HCT116 (cell line): ENCODE results near the gene LOXL1. TPM values are rescaled to one million over a fixed set of nuclear protein-coding genes. Genes with fewer than 3 reads are reported as not detected.

ENCODE experiments used
- ATAC-seq: fragments of 200-7000 bp; cut with Tn5 transposase; 2 replicates; pipeline ENCODE4 v1.9.1; 2020; ENCODE audit warnings: mild to moderate bottlenecking, moderate library complexity
- BruUV-seq: library from RNA; stranded (reverse); fragments of 400-500 nt; replicated peaks from 2 replicates; lab custom pipeline; 2021; lab: Mats Ljungman, UMichigan
- CTCF ChIA-PET: fragments of 300-600 bp; sonication (Branson Sonifier 250); formaldehyde crosslinking; loops from one replicate; lab custom pipeline; 2021; ENCODE audit warnings: antibody characterized with exemption; lab: Charles Lee
- POLR2A ChIA-PET: fragments of 300-600, 350-600 bp; sonication (Branson Sonifier 250); formaldehyde crosslinking; loops from one replicate; lab custom pipeline; 2021; ENCODE audit warnings: antibody characterized with exemption; lab: Charles Lee
- RAD21 ChIA-PET, 2 experiments: fragments of 300-600 bp; sonication (Branson Sonifier 250); formaldehyde crosslinking; loops; one replicate each; lab custom pipeline; 2023; ENCODE audit warnings: low total read pairs in 2 of 2; ENCODE audit not compliant: uncharacterized antibody in 2 of 2, unreplicated experiment in 2 of 2, low non-redundant PET in 1 of 2; lab: Charles Lee
- DNase-seq: peaks from one replicate; pipeline ENCODE4 v3.0.0-alpha.2; 2010; ENCODE audit warnings: low read depth, low spot score
- H2AFZ ChIP-seq: fragments of 200-600 bp; shearing (Covaris generic), sonication (generic); 2 replicates; pipeline ENCODE4 v1.6.1; 2017; ENCODE audit warnings: low read depth, mixed run types, mixed read lengths, antibody characterized with exemption, low read length; ENCODE audit not compliant: poor library complexity, severe bottlenecking
- H3K27ac ChIP-seq: 2 replicates; pipeline ENCODE4 v1.5.1; 2012; ENCODE audit warnings: low read depth, low read length
- H3K27me3 ChIP-seq: fragments of 200-600 bp; sonication (generic); 2 replicates; pipeline ENCODE4 v1.6.1; 2016; ENCODE audit warnings: mixed run types, low read length, mixed read lengths; ENCODE audit not compliant: insufficient read depth
- H3K36me3 ChIP-seq, 2 experiments: fragments of 200-500 bp in 1 of 2; fragments of 200-600 bp in 1 of 2; sonication (Bioruptor generic) in 1 of 2; sonication (generic) in 1 of 2; 2 replicates each; pipeline versions ENCODE4 v1.5.1 to v1.6.1; 2014 to 2016; ENCODE audit warnings: low read length in 2 of 2, inconsistent platforms in 1 of 2, mixed read lengths in 1 of 2, mixed run types in 1 of 2; ENCODE audit not compliant: insufficient read depth in 2 of 2, control insufficient read depth in 1 of 2
- H3K4me1 ChIP-seq, 2 experiments: fragments of 200-600 bp in 1 of 2; sonication (generic) in 1 of 2; 2 replicates each; pipeline versions ENCODE4 v1.5.1 to v1.6.1; 2012 to 2017; ENCODE audit warnings: low read length in 2 of 2, inconsistent platforms in 1 of 2, mild to moderate bottlenecking in 1 of 2, mixed read lengths in 1 of 2, mixed run types in 1 of 2, moderate library complexity in 1 of 2; ENCODE audit not compliant: insufficient read depth in 2 of 2, control insufficient read depth in 1 of 2
- H3K4me2 ChIP-seq: fragments of 200-600 bp; sonication (generic); 2 replicates; pipeline ENCODE4 v1.6.1; 2017; ENCODE audit warnings: mixed run types, low read length, mixed read lengths
- H3K4me3 ChIP-seq, 2 experiments: fragments of 200-600 bp in 1 of 2; sonication (generic) in 1 of 2; replicated peaks in 1 of 2; 2 replicates each; pipeline ENCODE4 v1.5.1; 2011 to 2016; ENCODE audit warnings: low read length in 2 of 2, control low read depth in 1 of 2, low read depth in 1 of 2, mild to moderate bottlenecking in 1 of 2, mixed read lengths in 1 of 2, mixed run types in 1 of 2
- H3K79me2 ChIP-seq: fragments of 200-600 bp; sonication (generic); 2 replicates; pipeline ENCODE4 v1.6.1; 2017; ENCODE audit warnings: mild to moderate bottlenecking, mixed run types, low read length, moderate library complexity, mixed read lengths; ENCODE audit not compliant: insufficient read depth
- H3K9ac ChIP-seq: fragments of 200-600 bp; sonication (generic); 2 replicates; pipeline ENCODE4 v1.6.1; 2016; ENCODE audit warnings: low read length, mixed read lengths
- H3K9me2 ChIP-seq: fragments of 200-600 bp; sonication (generic), shearing (Covaris generic); 2 replicates; pipeline ENCODE4 v1.6.1; 2017; ENCODE audit warnings: mixed run types, mild to moderate bottlenecking, moderate library complexity; ENCODE audit not compliant: insufficient read depth
- H3K9me3 ChIP-seq, 2 experiments: fragments of 200-500 bp in 1 of 2; fragments of 200-600 bp in 1 of 2; sonication (Bioruptor generic) in 1 of 2; sonication (generic) in 1 of 2; 2 replicates each; pipeline ENCODE4 v1.6.1; 2014 to 2017; ENCODE audit warnings: low read length in 2 of 2, mixed read lengths in 2 of 2, inconsistent platforms in 1 of 2, low read depth in 1 of 2, mild to moderate bottlenecking in 1 of 2, mixed run types in 1 of 2, moderate library complexity in 1 of 2; ENCODE audit not compliant: control insufficient read depth in 1 of 2, insufficient read depth in 1 of 2
- H4K20me1 ChIP-seq: fragments of 200-600 bp; sonication (generic), shearing (Covaris generic); 2 replicates; pipeline ENCODE4 v1.6.1; 2017; ENCODE audit warnings: mixed run types, mild to moderate bottlenecking, moderate library complexity; ENCODE audit not compliant: insufficient read depth
- CBX3 ChIP-seq: IDR thresholded peaks from 2 replicates; pipeline ENCODE4 v1.6.1; 2012; ENCODE audit warnings: low read depth
- EGR1 ChIP-seq: IDR thresholded peaks from 2 replicates; pipeline ENCODE4 v1.6.1; 2012; ENCODE audit warnings: low read depth
- ELF1 ChIP-seq: IDR thresholded peaks from 2 replicates; pipeline ENCODE4 v1.6.1; 2012; ENCODE audit warnings: low read depth, borderline replicate concordance
- EZH2 ChIP-seq: fragments of 200-600 bp; sonication (generic); IDR thresholded peaks from 2 replicates; pipeline ENCODE4 v1.6.1; 2017; ENCODE audit warnings: antibody characterized with exemption, mixed run types
- EZH2phosphoT487 ChIP-seq: fragments of 200-600 bp; IDR thresholded peaks from 2 replicates; pipeline ENCODE4 v1.6.1; 2018; ENCODE audit warnings: antibody characterized with exemption, borderline replicate concordance
- FOSL1 ChIP-seq: IDR thresholded peaks from 2 replicates; pipeline ENCODE4 v1.6.1; 2012; ENCODE audit warnings: low read depth
- POLR2AphosphoS5 ChIP-seq: IDR thresholded peaks from 2 replicates; pipeline ENCODE4 v1.6.1; 2011; ENCODE audit warnings: mild to moderate bottlenecking, low read depth, low read length, moderate library complexity
- SP1 ChIP-seq: IDR thresholded peaks from 2 replicates; pipeline ENCODE4 v1.6.1; 2012; ENCODE audit warnings: low read depth
- SRF ChIP-seq: IDR thresholded peaks from 2 replicates; pipeline ENCODE4 v1.6.1; 2012; ENCODE audit warnings: low read depth
- TCF7L2 ChIP-seq: IDR thresholded peaks from 2 replicates; pipeline ENCODE4 v1.7.0; 2011; ENCODE audit warnings: borderline replicate concordance, inconsistent platforms; ENCODE audit not compliant: insufficient read depth, insufficient read length; ENCODE audit errors: extremely low read depth
- intact Hi-C: fragments of 100-400 bp; cut with micrococcal nuclease; formaldehyde crosslinking; loops from 2 replicates; pipeline ENCODE4 v1.10.0; 2022
- total RNA-seq: library from RNA; stranded (reverse); gene quantifications from one replicate; pipeline ENCODE4 v1.2.1, GENCODE V29; 2021; ENCODE audit not compliant: unreplicated experiment
- TF ChIP-seq, protein P1 (sequence below), 3 experiments: fragments of 200-600 bp in 1 of 3; sonication (generic) in 1 of 3; IDR thresholded peaks in 2 of 3; conservative IDR thresholded peaks in 1 of 3; 2 replicates each; pipeline ENCODE4 v1.5.1; 2012 to 2017; ENCODE audit warnings: low read depth in 2 of 3, low read length in 2 of 3, antibody characterized with exemption in 1 of 3, borderline replicate concordance in 1 of 3, control low read depth in 1 of 3, mild to moderate bottlenecking in 1 of 3, mixed read lengths in 1 of 3, mixed run types in 1 of 3, moderate library complexity in 1 of 3; ENCODE audit not compliant: insufficient read depth in 1 of 3
- TF ChIP-seq, protein P2 (sequence below): IDR thresholded peaks from 2 replicates; pipeline ENCODE4 v1.6.1; 2011; ENCODE audit warnings: mild to moderate bottlenecking, low read length, moderate library complexity; ENCODE audit not compliant: insufficient replicate concordance; ENCODE audit errors: extremely low read depth

Gene LOXL1
- total RNA-seq, 1 experiment from 2014 or later: 14.9 TPM

DNA sequence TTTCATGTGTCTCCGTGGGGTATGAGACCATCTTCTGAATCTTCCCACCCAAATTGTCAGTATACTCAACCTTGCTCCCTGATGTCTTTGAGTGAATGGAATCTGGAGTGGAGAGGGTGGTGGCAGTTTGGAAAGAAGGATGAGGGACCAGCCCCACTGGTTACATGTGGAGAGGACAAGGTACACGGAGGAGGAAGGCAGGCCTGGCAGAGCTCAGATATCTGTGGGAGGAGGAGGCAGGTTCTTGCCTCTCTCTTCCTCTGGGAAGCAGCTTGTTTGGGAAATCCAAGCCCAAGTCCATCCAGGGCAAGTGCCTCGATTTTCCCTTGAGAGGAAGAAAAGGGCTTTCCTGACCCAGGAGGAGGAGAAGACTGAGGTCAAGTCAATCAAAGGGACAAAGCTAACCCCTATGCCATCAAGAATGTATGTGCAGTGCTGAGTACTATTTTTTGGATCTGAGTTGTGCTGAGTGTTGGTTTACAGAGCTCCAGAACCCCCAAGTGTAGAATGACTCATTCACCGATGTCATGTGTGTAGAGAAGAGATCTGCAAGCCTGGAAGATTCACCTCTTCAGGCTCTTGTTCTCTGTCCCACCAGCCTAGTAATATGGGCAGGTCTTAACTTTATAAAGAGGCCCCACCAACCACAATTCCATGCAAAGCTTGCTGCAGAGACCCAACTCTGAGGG lies 19.8 kb upstream of the LOXL1 start (continued):
- TF ChIP-seq, protein P1, sequence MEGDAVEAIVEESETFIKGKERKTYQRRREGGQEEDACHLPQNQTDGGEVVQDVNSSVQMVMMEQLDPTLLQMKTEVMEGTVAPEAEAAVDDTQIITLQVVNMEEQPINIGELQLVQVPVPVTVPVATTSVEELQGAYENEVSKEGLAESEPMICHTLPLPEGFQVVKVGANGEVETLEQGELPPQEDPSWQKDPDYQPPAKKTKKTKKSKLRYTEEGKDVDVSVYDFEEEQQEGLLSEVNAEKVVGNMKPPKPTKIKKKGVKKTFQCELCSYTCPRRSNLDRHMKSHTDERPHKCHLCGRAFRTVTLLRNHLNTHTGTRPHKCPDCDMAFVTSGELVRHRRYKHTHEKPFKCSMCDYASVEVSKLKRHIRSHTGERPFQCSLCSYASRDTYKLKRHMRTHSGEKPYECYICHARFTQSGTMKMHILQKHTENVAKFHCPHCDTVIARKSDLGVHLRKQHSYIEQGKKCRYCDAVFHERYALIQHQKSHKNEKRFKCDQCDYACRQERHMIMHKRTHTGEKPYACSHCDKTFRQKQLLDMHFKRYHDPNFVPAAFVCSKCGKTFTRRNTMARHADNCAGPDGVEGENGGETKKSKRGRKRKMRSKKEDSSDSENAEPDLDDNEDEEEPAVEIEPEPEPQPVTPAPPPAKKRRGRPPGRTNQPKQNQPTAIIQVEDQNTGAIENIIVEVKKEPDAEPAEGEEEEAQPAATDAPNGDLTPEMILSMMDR (IDR thresholded peaks at IDR 0.05 in 2 of 3, conservative IDR thresholded peaks at IDR 0.05 in 1 of 3; ENCODE audit: borderline replicate concordance in 1 of 3, insufficient read depth in 1 of 3, low read depth in 2 of 3, low read length in 2 of 3): no peak
- TF ChIP-seq SRF (no peak), CBX3 (no peak)
- TF ChIP-seq, all 23 proteins: peak for 0

DNA sequence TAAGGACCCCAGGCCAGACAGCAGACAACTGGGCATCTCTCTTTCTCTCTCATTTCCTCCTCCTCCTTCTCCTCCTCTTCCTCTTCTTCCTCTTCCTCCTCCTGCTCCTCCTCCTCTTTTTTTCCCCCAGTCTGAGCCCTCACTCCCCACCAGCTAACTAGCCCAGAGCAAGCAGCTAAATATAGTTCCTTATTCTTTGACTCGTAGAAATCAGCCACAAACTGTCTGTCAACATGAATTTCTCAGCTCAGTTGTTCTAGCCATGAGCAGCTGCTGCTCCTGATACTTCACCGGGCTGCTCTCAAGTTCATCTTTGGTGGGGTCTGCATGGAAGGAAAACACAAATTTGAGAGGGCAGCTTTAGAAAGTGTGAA lies 19.2 kb upstream of the LOXL1 start:
- no peak overlapping the region for H3K9ac ChIP-seq
- no peaks in the 10 kb centered on the region for H3K9me2 ChIP-seq
- no peaks in the 10 kb centered on the region for H3K27me3 ChIP-seq
- POLR2A ChIA-PET: no interaction called here
- CTCF ChIA-PET: interaction anchor here (2.1 to 3.4 kb wide), 4 partner anchors 10 to 202 kb away, joined by 6 to 30 read pairs (median 10); partner anchors contain the start of gene TBC1D21
- no peak overlapping the region for H3K4me2 ChIP-seq
- TF ChIP-seq TCF7L2 (no peak), POLR2AphosphoS5 (no peak), CBX3 (no peak), SRF (no peak), FOSL1 (no peak), EGR1 (no peak), EZH2phosphoT487 (no peak), EZH2 (no peak), ELF1 (no peak), SP1 (no peak)
- TF ChIP-seq, protein P1 (IDR thresholded peaks at IDR 0.05 in 2 of 3, conservative IDR thresholded peaks at IDR 0.05 in 1 of 3; ENCODE audit: borderline replicate concordance in 1 of 3, insufficient read depth in 1 of 3, low read depth in 2 of 3, low read length in 2 of 3): no peak
- TF ChIP-seq, protein P2, sequence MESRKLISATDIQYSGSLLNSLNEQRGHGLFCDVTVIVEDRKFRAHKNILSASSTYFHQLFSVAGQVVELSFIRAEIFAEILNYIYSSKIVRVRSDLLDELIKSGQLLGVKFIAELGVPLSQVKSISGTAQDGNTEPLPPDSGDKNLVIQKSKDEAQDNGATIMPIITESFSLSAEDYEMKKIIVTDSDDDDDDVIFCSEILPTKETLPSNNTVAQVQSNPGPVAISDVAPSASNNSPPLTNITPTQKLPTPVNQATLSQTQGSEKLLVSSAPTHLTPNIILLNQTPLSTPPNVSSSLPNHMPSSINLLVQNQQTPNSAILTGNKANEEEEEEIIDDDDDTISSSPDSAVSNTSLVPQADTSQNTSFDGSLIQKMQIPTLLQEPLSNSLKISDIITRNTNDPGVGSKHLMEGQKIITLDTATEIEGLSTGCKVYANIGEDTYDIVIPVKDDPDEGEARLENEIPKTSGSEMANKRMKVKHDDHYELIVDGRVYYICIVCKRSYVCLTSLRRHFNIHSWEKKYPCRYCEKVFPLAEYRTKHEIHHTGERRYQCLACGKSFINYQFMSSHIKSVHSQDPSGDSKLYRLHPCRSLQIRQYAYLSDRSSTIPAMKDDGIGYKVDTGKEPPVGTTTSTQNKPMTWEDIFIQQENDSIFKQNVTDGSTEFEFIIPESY: no peak
- intact Hi-C loops: loop anchor here (5.0 kb wide), 1 partner anchor 600 kb away; no protein-coding TSS in a partner anchor
- DNase-seq (no peak), ATAC-seq (no peak)
- no peaks in the 10 kb centered on the region for H3K36me3 ChIP-seq
- no peak overlapping the region for H3K4me3 ChIP-seq
- H2AFZ ChIP-seq: no peak overlapping the region
- H3K27ac ChIP-seq: no peak overlapping the region
- H3K9me3 ChIP-seq: no peaks in the 10 kb centered on the region
- no peaks in the 10 kb centered on the region for H3K79me2 ChIP-seq
- RAD21 ChIA-PET: no interaction called here
- BruUV-seq: no TSS peak
- no peaks in the 10 kb centered on the region for H4K20me1 ChIP-seq
- H3K4me1 ChIP-seq: no peaks in the 10 kb centered on the region
